ENCODE data around the gene CYSTM1. TPM values are rescaled to one million over a fixed set of nuclear protein-coding genes. Genes with fewer than 3 reads are reported as not detected.

The CYSTM1 gene
- total RNA-seq, 1 experiment from 2014 or later, result 93.5 TPM

DNA sequence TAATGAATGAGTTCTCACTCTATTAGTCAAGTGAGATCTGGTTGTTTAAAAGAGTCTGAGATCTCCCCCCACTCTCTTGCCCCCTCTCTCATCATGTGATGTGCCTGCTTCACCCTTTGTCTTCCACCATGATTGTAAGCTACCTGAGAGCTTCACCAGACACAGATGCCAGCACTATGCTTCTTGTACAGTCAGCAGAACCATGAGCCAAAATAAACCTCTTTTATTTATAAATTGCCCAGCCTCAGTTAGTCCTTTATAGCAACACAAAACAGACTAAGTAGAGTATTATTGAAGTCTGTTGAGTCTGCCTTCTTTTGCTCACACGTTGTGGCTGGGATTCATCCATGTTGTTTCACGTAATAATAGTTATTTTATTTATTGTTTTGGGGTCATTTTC lies 14.3 kb downstream of the CYSTM1 start:
- no peaks in the 10 kb centered on the region for H3K9me3 ChIP-seq
- H3K9me3 Mint-ChIP-seq (ENCODE audit: unreplicated experiment), result no peaks in the 10 kb centered on the region
- CTCF ChIA-PET, result no interaction called here
- H3K27me3 Mint-ChIP-seq (ENCODE audit: insufficient read depth, unreplicated experiment), result no peaks in the 10 kb centered on the region
- no peak overlapping the region for H3K27ac Mint-ChIP-seq (ENCODE audit: unreplicated experiment)
- no TSS peak for BruUV-seq (replicated peaks)
- POLR2A ChIA-PET, result interaction anchor here (0.6 kb wide), 1 partner anchor 1010 kb away, joined by 6 read pairs; no protein-coding TSS in a partner anchor
- H3K36me3 ChIP-seq (ENCODE audit: control insufficient read depth, insufficient read depth, low read length), result no peaks in the 10 kb centered on the region
- intact Hi-C loops (cut with micrococcal nuclease; ENCODE audit: unreplicated experiment), result no loop called here
- H3K27me3 ChIP-seq (replicated peaks; ENCODE audit: control insufficient read depth, insufficient read depth, low read length), result no peaks in the 10 kb centered on the region
- H3K4me3 ChIP-seq (ENCODE audit: low read depth, low read length), result no peak overlapping the region
- 0 out of 2 replicates have a peak, but pooled peaks cover 10% of the 10 kb centered on the region for H3K4me1 ChIP-seq
- TF ChIP-seq CTCF (IDR thresholded peaks at IDR 0.05; ENCODE audit: insufficient read depth in 1 of 2, low read depth in 1 of 2, low read length in 1 of 2, severe bottlenecking in 1 of 2, unreplicated experiment in 1 of 2), result no peak
- peaks cover 26% of the 10 kb centered on the region for H3K4me1 Mint-ChIP-seq (ENCODE audit: low read depth, unreplicated experiment)
- H3K36me3 Mint-ChIP-seq (ENCODE audit: insufficient read depth, unreplicated experiment), result peaks cover 7% of the 10 kb centered on the region
- H3K4me3 Mint-ChIP-seq (ENCODE audit: unreplicated experiment), result no peak overlapping the region
- no peak for DNase-seq

DNA sequence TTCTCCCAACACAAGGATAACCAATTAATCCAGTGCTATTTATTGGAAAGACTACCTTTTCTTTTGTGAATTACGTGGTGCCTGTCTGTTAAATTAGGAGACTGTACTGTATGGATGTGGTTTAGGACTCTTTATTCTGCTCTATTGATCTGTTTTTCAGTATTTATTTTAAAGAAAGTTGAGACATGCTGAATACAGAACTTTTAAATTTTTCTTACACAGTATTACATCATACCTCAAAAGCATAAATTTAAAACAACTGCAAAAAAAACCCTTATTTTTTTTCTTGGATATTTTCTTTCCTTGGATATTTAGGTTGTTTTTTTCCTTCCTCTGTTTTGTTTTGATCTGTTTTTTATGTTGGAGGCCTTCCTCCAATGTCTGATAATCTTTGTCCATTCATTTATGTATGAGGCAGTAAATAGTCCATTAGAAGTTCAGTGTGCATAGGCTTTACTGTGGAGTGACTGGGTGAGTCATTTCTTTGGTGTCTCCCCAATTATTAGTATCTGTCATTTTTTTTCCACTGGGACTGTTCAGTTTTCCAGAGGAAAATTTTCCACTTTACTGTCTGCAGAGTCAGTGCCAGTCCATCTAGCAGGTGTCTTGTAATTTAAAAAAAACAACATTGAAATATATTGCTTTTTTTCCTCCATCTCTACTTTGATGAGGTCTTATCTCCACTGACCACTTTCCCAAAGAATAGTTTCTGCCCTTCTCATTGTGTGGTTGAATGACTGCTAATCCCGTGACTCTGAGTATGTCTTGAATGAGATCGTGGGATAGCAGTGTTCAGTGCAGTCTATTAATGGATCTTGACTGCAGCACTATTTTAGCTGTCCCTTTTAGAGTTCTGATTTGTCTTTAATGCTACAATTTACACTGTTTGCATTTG lies 15.2 kb downstream of the CYSTM1 start:
- POLR2A ChIA-PET, result no interaction called here

More for the DNA sequence above, 15.2 kb downstream of the CYSTM1 start:
- no TSS peak for BruUV-seq (replicated peaks)
- H3K9me3 ChIP-seq, result no peaks in the 10 kb centered on the region
- H3K4me3 ChIP-seq (ENCODE audit: low read depth, low read length), result no peak overlapping the region
- Mint-ChIP-seq H3K27ac (ENCODE audit: unreplicated experiment) (peak overlapping the region; percentile 68), H3K9me3 (ENCODE audit: unreplicated experiment) (no peaks in the 10 kb centered on the region), H3K4me3 (ENCODE audit: unreplicated experiment) (no peak overlapping the region), H3K36me3 (ENCODE audit: insufficient read depth, unreplicated experiment) (peaks cover 12% of the 10 kb centered on the region), H3K4me1 (ENCODE audit: low read depth, unreplicated experiment) (peaks cover 26% of the 10 kb centered on the region), H3K27me3 (ENCODE audit: insufficient read depth, unreplicated experiment) (no peaks in the 10 kb centered on the region)
- CTCF ChIA-PET, result no interaction called here
- 0 out of 2 replicates have a peak, but pooled peaks cover 1% of the 10 kb centered on the region for H3K36me3 ChIP-seq (ENCODE audit: control insufficient read depth, insufficient read depth, low read length)
- DNase-seq, result no peak
- 0 out of 2 replicates have a peak, but pooled peaks cover 10% of the 10 kb centered on the region for H3K4me1 ChIP-seq
- H3K27me3 ChIP-seq (replicated peaks; ENCODE audit: control insufficient read depth, insufficient read depth, low read length), result no peaks in the 10 kb centered on the region
- intact Hi-C loops (cut with micrococcal nuclease; ENCODE audit: unreplicated experiment), result loop anchor here (1.0 kb wide), 1 partner anchor 29 kb away; no protein-coding TSS in a partner anchor
- no peak for TF ChIP-seq CTCF (IDR thresholded peaks at IDR 0.05; ENCODE audit: insufficient read depth in 1 of 2, low read depth in 1 of 2, low read length in 1 of 2, severe bottlenecking in 1 of 2, unreplicated experiment in 1 of 2)

Data from Caco-2 (cell line).